ENCODE results near the gene ELMO1.

ELMO1 gene

GRCh38 chr7:37193775-37194135 lies 254.9 kb downstream of the ELMO1 start:
- no peaks in the 10 kb centered on the region for H3K4me1 ChIP-seq (ENCODE audit: insufficient read depth, poor library complexity, severe bottlenecking)
- TF ChIP-seq, protein P1, sequence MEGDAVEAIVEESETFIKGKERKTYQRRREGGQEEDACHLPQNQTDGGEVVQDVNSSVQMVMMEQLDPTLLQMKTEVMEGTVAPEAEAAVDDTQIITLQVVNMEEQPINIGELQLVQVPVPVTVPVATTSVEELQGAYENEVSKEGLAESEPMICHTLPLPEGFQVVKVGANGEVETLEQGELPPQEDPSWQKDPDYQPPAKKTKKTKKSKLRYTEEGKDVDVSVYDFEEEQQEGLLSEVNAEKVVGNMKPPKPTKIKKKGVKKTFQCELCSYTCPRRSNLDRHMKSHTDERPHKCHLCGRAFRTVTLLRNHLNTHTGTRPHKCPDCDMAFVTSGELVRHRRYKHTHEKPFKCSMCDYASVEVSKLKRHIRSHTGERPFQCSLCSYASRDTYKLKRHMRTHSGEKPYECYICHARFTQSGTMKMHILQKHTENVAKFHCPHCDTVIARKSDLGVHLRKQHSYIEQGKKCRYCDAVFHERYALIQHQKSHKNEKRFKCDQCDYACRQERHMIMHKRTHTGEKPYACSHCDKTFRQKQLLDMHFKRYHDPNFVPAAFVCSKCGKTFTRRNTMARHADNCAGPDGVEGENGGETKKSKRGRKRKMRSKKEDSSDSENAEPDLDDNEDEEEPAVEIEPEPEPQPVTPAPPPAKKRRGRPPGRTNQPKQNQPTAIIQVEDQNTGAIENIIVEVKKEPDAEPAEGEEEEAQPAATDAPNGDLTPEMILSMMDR (IDR thresholded peaks at IDR 0.05; ENCODE audit: poor library complexity, severe bottlenecking), result no peak
- no peaks in the 10 kb centered on the region for H3K9me3 ChIP-seq (ENCODE audit: severe bottlenecking)
- H3K27me3 ChIP-seq (ENCODE audit: insufficient read depth, poor library complexity, severe bottlenecking), result no peaks in the 10 kb centered on the region
- H3K27ac ChIP-seq (ENCODE audit: poor library complexity, severe bottlenecking), result no peak overlapping the region
- DNase-seq (ENCODE audit: low spot score), result no peak
- H3K36me3 ChIP-seq (ENCODE audit: low read depth), result no peaks in the 10 kb centered on the region
- no peak for ATAC-seq (ENCODE audit: low read depth)
- H3K4me3 ChIP-seq (ENCODE audit: severe bottlenecking), result no peak overlapping the region

DNA sequence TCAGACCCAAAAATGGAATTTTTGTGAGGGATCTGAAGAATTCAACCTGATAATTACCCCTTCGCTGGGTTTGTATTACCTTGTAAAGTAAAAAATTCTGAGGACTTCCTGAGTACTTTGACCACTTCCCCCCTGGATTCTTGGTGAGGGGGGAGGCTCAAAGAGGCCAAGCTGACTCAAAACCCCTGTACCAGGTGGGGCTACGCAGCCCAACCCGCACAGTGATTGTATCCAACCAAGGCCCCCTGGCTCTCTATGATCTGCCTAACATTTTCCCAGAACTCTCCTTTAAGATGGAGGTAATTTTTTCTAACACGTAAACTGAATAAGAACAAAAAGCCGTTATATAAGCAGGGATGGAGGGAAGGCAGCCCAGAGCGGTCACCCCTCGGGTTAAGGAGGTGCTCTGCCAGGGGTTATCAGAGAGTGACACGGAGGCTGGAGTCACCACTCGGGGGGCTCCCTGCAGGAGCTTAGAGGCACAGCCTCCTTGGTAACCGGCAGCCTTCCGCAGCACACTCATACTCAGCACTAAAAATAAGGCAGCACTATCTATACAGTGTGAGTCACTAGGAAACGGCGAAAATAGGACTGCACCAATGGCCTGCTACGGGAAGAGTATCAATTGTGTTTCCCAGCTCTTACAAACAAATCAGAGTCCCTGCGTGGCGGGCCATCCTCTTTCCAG lies 255.4 kb downstream of the ELMO1 start:
- Histone ChIP-seq H3K9me3 (ENCODE audit: severe bottlenecking) (no peaks in the 10 kb centered on the region), H3K4me1 (ENCODE audit: insufficient read depth, poor library complexity, severe bottlenecking) (no peaks in the 10 kb centered on the region), H3K27me3 (ENCODE audit: insufficient read depth, poor library complexity, severe bottlenecking) (no peaks in the 10 kb centered on the region), H3K27ac (ENCODE audit: poor library complexity, severe bottlenecking) (no peak overlapping the region), H3K36me3 (ENCODE audit: low read depth) (no peaks in the 10 kb centered on the region), H3K4me3 (ENCODE audit: severe bottlenecking) (no peak overlapping the region)
- TF ChIP-seq, protein P1 (IDR thresholded peaks at IDR 0.05; ENCODE audit: poor library complexity, severe bottlenecking), result no peak
- ATAC-seq (ENCODE audit: low read depth) (no peak), DNase-seq (ENCODE audit: low spot score) (no peak)

DNA sequence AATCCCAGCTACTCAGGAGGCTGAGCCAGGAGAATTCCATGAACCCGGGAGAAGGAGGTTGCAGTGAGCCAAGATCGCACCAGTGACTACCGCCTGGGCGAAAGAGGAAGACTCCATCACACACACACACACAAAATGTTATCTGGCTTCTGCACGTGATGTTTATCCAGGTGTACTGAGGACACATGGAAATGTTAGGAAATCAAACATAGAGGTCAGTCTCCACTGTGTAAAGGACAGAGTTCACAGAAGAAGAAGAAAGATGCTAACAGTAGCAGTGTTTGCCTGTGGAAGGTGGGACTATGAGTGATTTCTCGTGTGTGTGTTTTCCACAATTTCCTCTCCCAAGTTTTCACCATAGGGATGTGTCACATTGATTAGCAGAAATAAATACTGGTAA lies 256.9 kb downstream of the ELMO1 start:
- no peaks in the 10 kb centered on the region for H3K36me3 ChIP-seq (ENCODE audit: low read depth)
- H3K9me3 ChIP-seq (ENCODE audit: severe bottlenecking), result no peaks in the 10 kb centered on the region
- H3K4me3 ChIP-seq (ENCODE audit: severe bottlenecking), result no peak overlapping the region
- H3K27me3 ChIP-seq (ENCODE audit: insufficient read depth, poor library complexity, severe bottlenecking), result peaks cover 2% of the 10 kb centered on the region
- DNase-seq (ENCODE audit: low spot score) (no peak), ATAC-seq (ENCODE audit: low read depth) (no peak)
- TF ChIP-seq, protein P1 (IDR thresholded peaks at IDR 0.05; ENCODE audit: poor library complexity, severe bottlenecking), result no peak
- no peak overlapping the region for H3K27ac ChIP-seq (ENCODE audit: poor library complexity, severe bottlenecking)
- H3K4me1 ChIP-seq (ENCODE audit: insufficient read depth, poor library complexity, severe bottlenecking), result no peaks in the 10 kb centered on the region

- H3K36me3 ChIP-seq (ENCODE audit: low read depth), result no peaks in the 10 kb centered on the region
- no peak for ATAC-seq (ENCODE audit: low read depth)
- H3K9me3 ChIP-seq (ENCODE audit: severe bottlenecking), result no peaks in the 10 kb centered on the region
- H3K27me3 ChIP-seq (ENCODE audit: insufficient read depth, poor library complexity, severe bottlenecking), result peaks cover 2% of the 10 kb centered on the region
- no peak overlapping the region for H3K27ac ChIP-seq (ENCODE audit: poor library complexity, severe bottlenecking)
- no peaks in the 10 kb centered on the region for H3K4me1 ChIP-seq (ENCODE audit: insufficient read depth, poor library complexity, severe bottlenecking)
- no peak overlapping the region for H3K4me3 ChIP-seq (ENCODE audit: severe bottlenecking)
- TF ChIP-seq, protein P1 (IDR thresholded peaks at IDR 0.05; ENCODE audit: poor library complexity, severe bottlenecking), result no peak
- no peak for DNase-seq (ENCODE audit: low spot score)
Measured at GRCh38 chr7:37187179-37187578, 261.5 kb downstream of the ELMO1 start.

GRCh38 chr7:37186753-37187152 lies 261.9 kb downstream of the ELMO1 start:
- ATAC-seq (ENCODE audit: low read depth) (no peak), DNase-seq (ENCODE audit: low spot score) (no peak)
- H3K9me3 ChIP-seq (ENCODE audit: severe bottlenecking), result no peaks in the 10 kb centered on the region
- H3K36me3 ChIP-seq (ENCODE audit: low read depth), result no peaks in the 10 kb centered on the region
- H3K27me3 ChIP-seq (ENCODE audit: insufficient read depth, poor library complexity, severe bottlenecking), result peaks cover 2% of the 10 kb centered on the region
- TF ChIP-seq, protein P1 (IDR thresholded peaks at IDR 0.05; ENCODE audit: poor library complexity, severe bottlenecking), result no peak
- no peaks in the 10 kb centered on the region for H3K4me1 ChIP-seq (ENCODE audit: insufficient read depth, poor library complexity, severe bottlenecking)
- no peak overlapping the region for H3K27ac ChIP-seq (ENCODE audit: poor library complexity, severe bottlenecking)
- H3K4me3 ChIP-seq (ENCODE audit: severe bottlenecking), result no peak overlapping the region

Measured in RWPE2 (cell line).